Hepatocyte (in vitro differentiated cells): ENCODE data around the gene TEX22. TPM values are rescaled to one million over a fixed set of nuclear protein-coding genes. Genes with fewer than 3 reads are reported as not detected.

Experiments used
- DNase-seq: peaks from one replicate; pipeline ENCODE4 v3.0.0-alpha.2; 2016; ENCODE audit warnings: low spot score
- H2AFZ ChIP-seq: fragments of 200-600 bp; sonication (generic); 2 replicates; pipeline ENCODE4 v1.6.0; 2016; ENCODE audit warnings: antibody characterized with exemption, mild to moderate bottlenecking
- H3K27ac ChIP-seq: fragments of 200-600 bp; sonication (generic); 2 replicates; pipeline ENCODE4 v1.5.1; 2016; ENCODE audit warnings: mild to moderate bottlenecking
- H3K27me3 ChIP-seq: fragments of 200-600 bp; sonication (generic); 2 replicates; pipeline ENCODE4 v1.6.1; 2016
- H3K36me3 ChIP-seq: fragments of 200-600 bp; sonication (generic); replicated peaks from 2 replicates; pipeline ENCODE4 v1.5.1; 2016; ENCODE audit warnings: low read depth; ENCODE audit not compliant: insufficient read depth
- H3K4me1 ChIP-seq: fragments of 200-600 bp; sonication (generic); 2 replicates; pipeline ENCODE4 v1.5.1; 2016; ENCODE audit warnings: mild to moderate bottlenecking, moderate library complexity; ENCODE audit not compliant: insufficient read depth
- H3K4me2 ChIP-seq: fragments of 200-600 bp; sonication (generic); 2 replicates; pipeline ENCODE4 v1.6.0; 2016
- H3K4me3 ChIP-seq: fragments of 200-600 bp; sonication (generic); 2 replicates; pipeline ENCODE4 v1.5.1; 2016; ENCODE audit warnings: mild to moderate bottlenecking
- H3K79me2 ChIP-seq: fragments of 200-600 bp; sonication (generic); 2 replicates; pipeline ENCODE4 v1.6.0; 2017; ENCODE audit warnings: mild to moderate bottlenecking
- H3K9me2 ChIP-seq: fragments of 200-600 bp; sonication (generic); replicated peaks from 2 replicates; pipeline ENCODE4 v1.6.0; 2017; ENCODE audit warnings: mild to moderate bottlenecking; ENCODE audit not compliant: insufficient read depth
- H3K9me3 ChIP-seq: fragments of 200-600 bp; sonication (generic); 2 replicates; pipeline ENCODE4 v1.5.1; 2016; ENCODE audit warnings: low read depth, mild to moderate bottlenecking
- H4K20me1 ChIP-seq: fragments of 200-600 bp; sonication (generic); 2 replicates; pipeline ENCODE4 v1.6.0; 2016; ENCODE audit warnings: mild to moderate bottlenecking; ENCODE audit not compliant: insufficient read depth, poor library complexity, severe bottlenecking
- EZH2 ChIP-seq: fragments of 200-600 bp; sonication (generic); IDR thresholded peaks from 2 replicates; pipeline ENCODE4 v1.6.1; 2016; ENCODE audit warnings: antibody characterized with exemption, mild to moderate bottlenecking, borderline replicate concordance
- EZH2phosphoT487 ChIP-seq: fragments of 200-600 bp; sonication (generic); IDR thresholded peaks from one replicate; pipeline ENCODE4 v1.6.1; 2018; ENCODE audit warnings: antibody characterized with exemption, mild to moderate bottlenecking, low read depth, moderate library complexity; ENCODE audit not compliant: unreplicated experiment, severe bottlenecking
- WGBS: methylation state at CpG from one replicate; pipeline ENCODE4 v1.1.6; 2016; ENCODE audit warnings: low lambda C conversion rate; ENCODE audit errors: missing lambda C conversion rate; 5-methylcytosine and 5-hydroxymethylcytosine counted together
- polyA plus RNA-seq: library from polyadenylated mRNA; unstranded; fragments of >200 nt; fragmentation: Nextera tagmentation; extraction: Ambion mirVana; gene quantifications from 2 replicates; pipeline ENCODE4 v1.2.1, GENCODE V29; 2016
- total RNA-seq: library from RNA; depleted of rRNA; stranded (reverse); fragments of >200 nt; gene quantifications from 2 replicates; pipeline ENCODE4 v1.2.3, GENCODE V29; 2014
- TF ChIP-seq, protein P1 (sequence below): fragments of 200-600 bp; sonication (generic); IDR thresholded peaks from 2 replicates; pipeline ENCODE4 v1.5.1; 2016; ENCODE audit warnings: antibody characterized with exemption, mild to moderate bottlenecking; ENCODE audit not compliant: poor library complexity

The TEX22 gene
- total and polyA plus RNA-seq, 2 experiments from 2014 or later: 0.76 TPM; not detected in 1

DNA sequence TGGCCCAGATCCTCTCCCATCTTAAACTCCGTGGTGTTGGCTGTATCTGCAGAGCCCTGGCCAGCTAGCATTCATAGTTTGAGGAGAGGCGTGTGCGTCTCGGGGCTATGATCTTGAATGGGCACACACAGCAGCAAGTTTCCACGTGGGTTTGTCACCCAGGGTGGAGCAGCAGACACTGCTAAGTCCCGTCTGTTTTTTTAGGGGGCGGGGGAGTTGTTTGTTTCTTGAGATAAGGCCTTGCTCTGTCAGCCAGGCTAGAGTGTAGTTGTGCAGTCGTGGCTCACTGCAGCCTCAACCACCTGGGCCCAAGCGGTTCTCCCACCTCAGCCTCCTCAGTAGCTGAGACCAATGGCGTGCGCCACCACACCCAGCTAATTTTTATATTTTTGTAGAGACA is 20.1 kb upstream of the TEX22 start:
- Histone ChIP-seq H3K4me2 (no peak overlapping the region), H2AFZ (no peak overlapping the region), H3K9me3 (no peaks in the 10 kb centered on the region), H3K27me3 (no peaks in the 10 kb centered on the region), H3K4me1 (no peaks in the 10 kb centered on the region), H4K20me1 (no peaks in the 10 kb centered on the region), H3K27ac (no peak overlapping the region), H3K79me2 (no peaks in the 10 kb centered on the region), H3K4me3 (no peak overlapping the region), H3K9me2 (no peaks in the 10 kb centered on the region), H3K36me3 (no peaks in the 10 kb centered on the region)
- DNase-seq: no peak
- 77% methylated on average over 11 of the region's 11 CpGs for WGBS
- TF ChIP-seq, protein P1, sequence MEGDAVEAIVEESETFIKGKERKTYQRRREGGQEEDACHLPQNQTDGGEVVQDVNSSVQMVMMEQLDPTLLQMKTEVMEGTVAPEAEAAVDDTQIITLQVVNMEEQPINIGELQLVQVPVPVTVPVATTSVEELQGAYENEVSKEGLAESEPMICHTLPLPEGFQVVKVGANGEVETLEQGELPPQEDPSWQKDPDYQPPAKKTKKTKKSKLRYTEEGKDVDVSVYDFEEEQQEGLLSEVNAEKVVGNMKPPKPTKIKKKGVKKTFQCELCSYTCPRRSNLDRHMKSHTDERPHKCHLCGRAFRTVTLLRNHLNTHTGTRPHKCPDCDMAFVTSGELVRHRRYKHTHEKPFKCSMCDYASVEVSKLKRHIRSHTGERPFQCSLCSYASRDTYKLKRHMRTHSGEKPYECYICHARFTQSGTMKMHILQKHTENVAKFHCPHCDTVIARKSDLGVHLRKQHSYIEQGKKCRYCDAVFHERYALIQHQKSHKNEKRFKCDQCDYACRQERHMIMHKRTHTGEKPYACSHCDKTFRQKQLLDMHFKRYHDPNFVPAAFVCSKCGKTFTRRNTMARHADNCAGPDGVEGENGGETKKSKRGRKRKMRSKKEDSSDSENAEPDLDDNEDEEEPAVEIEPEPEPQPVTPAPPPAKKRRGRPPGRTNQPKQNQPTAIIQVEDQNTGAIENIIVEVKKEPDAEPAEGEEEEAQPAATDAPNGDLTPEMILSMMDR: no peak
- TF ChIP-seq EZH2 (no peak), EZH2phosphoT487 (no peak)

DNA sequence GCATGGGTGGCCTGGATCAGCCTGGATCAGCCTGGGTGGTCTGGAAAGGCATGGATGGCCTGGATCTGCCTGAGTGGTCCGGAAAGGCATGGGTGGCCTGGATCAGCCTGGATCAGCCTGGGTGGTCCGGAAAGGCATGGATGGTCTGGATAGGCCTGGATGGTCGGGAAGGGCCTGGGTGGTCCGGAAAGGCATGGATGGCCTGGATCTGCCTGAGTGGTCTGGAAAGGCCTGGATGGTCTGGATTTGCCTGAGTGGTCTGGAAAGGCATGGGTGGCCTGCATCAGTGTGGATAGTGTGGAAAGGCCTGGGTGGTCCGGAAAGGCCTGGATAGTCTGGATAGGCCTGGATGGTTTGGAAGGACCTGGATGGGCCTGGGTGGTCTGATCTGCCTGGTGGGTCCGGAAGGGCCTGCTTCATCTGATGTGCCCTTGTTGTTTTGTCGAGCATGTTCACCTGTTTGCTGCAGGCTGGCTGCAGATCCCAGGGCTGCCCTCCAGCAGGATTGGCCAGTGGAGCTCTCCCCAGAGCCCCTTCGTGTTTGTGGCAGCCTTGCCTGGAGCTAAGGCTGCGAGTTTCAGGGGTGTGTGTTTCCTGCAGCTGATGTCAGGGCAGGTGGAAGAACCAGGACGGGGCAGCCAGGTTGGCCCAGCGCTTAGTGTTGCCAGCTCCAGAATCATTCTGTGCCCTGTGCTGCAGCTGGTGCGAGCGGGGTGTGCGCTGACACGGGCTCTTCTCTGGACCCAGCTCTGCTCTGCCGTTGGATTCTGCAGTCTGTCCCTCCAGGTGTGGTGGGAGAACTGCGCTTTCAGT is 19.3 kb upstream of the TEX22 start:
- H3K4me2 ChIP-seq: no peak overlapping the region
- no peak for DNase-seq
- WGBS: 96% methylated on average over 17 of the region's 17 CpGs
- no peak overlapping the region for H3K4me3 ChIP-seq
- TF ChIP-seq, protein P1: no peak
- TF ChIP-seq EZH2: no peak
- no peaks in the 10 kb centered on the region for H3K27me3 ChIP-seq
- no peaks in the 10 kb centered on the region for H3K36me3 ChIP-seq
- no peaks in the 10 kb centered on the region for H3K79me2 ChIP-seq
- no peaks in the 10 kb centered on the region for H4K20me1 ChIP-seq
- no peaks in the 10 kb centered on the region for H3K4me1 ChIP-seq
- no peaks in the 10 kb centered on the region for H3K9me2 ChIP-seq
- no peak overlapping the region for H3K27ac ChIP-seq
- H3K9me3 ChIP-seq: no peaks in the 10 kb centered on the region
- no peak overlapping the region for H2AFZ ChIP-seq

DNA sequence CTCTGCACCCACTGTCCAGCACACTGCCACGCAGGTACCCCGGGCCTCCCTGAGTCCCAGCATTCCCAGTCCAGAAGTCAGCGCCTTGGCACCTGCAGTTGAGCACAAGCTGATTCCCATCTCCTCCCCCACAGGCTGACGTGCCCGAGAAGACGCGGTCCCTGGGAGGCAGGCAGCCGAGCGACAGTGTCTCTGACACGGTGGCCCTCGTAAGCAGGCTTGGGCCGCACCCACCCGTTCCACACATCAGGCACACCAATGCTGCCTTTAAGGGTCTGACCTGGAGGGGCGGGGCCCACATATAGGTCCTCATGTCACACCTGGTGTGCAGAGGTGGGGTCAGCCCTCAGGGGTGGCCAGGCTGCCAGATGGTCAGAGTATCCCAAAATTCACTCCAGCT is 18.4 kb upstream of the TEX22 start:
- TF ChIP-seq EZH2phosphoT487 (no peak), EZH2 (no peak)
- TF ChIP-seq, protein P1: no peak
- 98% methylated on average over 14 of the region's 14 CpGs for WGBS

More for the DNA sequence above, 18.4 kb upstream of the TEX22 start:
- H3K4me1 ChIP-seq: no peaks in the 10 kb centered on the region
- no peaks in the 10 kb centered on the region for H3K36me3 ChIP-seq
- no peak overlapping the region for H3K27ac ChIP-seq
- no peak for DNase-seq
- H3K9me3 ChIP-seq: no peaks in the 10 kb centered on the region
- H3K4me2 ChIP-seq: no peak overlapping the region
- H3K9me2 ChIP-seq: no peaks in the 10 kb centered on the region
- H3K27me3 ChIP-seq: no peaks in the 10 kb centered on the region
- no peak overlapping the region for H2AFZ ChIP-seq
- no peaks in the 10 kb centered on the region for H3K79me2 ChIP-seq
- no peaks in the 10 kb centered on the region for H4K20me1 ChIP-seq
- H3K4me3 ChIP-seq: no peak overlapping the region
